Measurements from ENCODE around the gene CNTNAP5.

CNTNAP5 gene

DNA sequence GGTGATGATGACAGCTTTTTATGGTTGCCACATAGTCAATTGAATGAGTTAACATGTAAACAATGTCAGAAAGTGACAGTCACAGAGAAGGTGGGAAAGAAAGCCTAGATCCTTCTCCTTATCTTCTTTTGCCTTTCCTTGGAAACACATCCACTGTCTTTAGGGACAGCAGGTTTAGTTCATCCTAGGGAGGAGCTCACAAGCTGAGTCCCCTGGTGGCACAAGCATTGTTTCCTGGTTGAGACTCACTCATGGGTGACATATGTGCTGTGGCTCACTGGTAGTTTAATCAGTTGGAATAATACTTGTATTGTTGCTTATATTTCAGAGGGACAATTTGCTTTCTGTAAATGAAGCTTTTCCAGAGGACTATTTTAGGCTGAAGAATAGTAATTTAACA, 598.5 kb downstream of the CNTNAP5 start:
- H3K4me3 ChIP-seq (ENCODE audit: low read depth, low read length), result no peak overlapping the region
- TF ChIP-seq, protein P1, sequence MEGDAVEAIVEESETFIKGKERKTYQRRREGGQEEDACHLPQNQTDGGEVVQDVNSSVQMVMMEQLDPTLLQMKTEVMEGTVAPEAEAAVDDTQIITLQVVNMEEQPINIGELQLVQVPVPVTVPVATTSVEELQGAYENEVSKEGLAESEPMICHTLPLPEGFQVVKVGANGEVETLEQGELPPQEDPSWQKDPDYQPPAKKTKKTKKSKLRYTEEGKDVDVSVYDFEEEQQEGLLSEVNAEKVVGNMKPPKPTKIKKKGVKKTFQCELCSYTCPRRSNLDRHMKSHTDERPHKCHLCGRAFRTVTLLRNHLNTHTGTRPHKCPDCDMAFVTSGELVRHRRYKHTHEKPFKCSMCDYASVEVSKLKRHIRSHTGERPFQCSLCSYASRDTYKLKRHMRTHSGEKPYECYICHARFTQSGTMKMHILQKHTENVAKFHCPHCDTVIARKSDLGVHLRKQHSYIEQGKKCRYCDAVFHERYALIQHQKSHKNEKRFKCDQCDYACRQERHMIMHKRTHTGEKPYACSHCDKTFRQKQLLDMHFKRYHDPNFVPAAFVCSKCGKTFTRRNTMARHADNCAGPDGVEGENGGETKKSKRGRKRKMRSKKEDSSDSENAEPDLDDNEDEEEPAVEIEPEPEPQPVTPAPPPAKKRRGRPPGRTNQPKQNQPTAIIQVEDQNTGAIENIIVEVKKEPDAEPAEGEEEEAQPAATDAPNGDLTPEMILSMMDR (IDR thresholded peaks at IDR 0.05; ENCODE audit: insufficient read depth, low read length, missing control alignments), result no peak
- CTCF ChIA-PET, result no interaction called here
- POLR2A ChIA-PET, result no interaction called here
- no peak for DNase-seq (ENCODE audit: low read depth, low spot score)

DNA sequence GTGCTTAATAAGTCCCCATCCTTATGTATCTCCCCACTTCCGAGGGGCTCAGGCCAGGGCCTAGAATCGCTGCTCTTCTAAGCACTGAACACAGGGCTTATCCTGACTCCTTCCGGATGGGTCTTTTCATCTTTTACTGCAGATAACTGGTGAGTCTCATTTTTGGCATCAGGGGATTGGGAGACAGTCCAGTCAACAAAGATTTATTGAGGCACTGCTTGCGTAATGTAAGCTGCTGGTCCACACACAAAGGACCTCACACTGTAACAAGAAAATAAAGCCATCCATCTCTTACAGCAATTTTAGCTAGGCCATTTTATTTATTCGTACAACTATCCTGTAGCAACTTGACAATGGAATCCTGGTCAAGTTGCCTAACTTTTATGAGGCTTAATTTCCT, 600.5 kb downstream of the CNTNAP5 start:
- POLR2A ChIA-PET, result no interaction called here
- DNase-seq (ENCODE audit: low read depth, low spot score), result no peak
- H3K4me3 ChIP-seq (ENCODE audit: low read depth, low read length), result no peak overlapping the region
- CTCF ChIA-PET, result no interaction called here
- TF ChIP-seq, protein P1 (IDR thresholded peaks at IDR 0.05; ENCODE audit: insufficient read depth, low read length, missing control alignments), result no peak

DNA sequence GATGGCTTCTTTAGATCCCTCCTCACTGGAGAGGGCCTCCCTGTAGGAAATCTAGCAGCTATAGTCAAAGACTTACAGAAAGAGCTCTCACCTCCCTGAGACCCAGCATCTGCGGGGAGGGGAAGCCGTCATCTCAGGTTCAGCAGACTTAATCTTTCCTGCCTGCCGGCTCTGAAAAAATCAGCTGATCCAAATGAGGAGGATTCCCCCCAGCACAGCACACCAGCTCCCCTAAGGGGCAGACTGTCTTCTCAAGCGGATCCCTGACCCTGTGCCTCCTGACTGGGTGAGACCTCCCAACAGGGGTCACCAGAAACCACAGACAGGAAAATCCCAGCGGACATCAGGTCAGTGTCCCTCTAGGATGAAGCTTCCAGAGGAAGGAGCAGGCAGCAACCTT, 601.9 kb downstream of the CNTNAP5 start:
- CTCF ChIA-PET, result no interaction called here

DNA sequence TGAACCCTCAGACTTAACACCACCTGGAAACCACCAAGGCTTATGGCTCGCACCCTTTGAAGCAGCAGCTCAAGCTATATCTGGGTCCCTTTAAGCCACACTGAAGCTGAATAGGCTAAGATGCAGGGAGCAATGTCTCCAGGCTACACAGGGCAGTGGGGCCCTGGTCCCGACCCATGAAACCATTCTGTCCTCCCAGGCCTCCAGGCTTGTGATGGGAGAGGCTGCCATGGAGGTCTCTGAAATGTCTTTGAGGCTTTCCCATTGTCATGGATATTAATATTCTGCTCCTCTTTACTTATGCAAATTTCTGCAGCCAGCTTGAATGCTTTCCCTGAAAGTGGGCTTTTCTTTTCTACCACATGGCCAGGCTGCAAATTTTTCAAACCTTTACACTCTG, 608.7 kb downstream of the CNTNAP5 start:
- CTCF ChIA-PET, result no interaction called here
- POLR2A ChIA-PET, result no interaction called here
- TF ChIP-seq, protein P1 (IDR thresholded peaks at IDR 0.05; ENCODE audit: insufficient read depth, low read length, missing control alignments), result no peak
- H3K4me3 ChIP-seq (ENCODE audit: low read depth, low read length), result no peak overlapping the region
- DNase-seq (ENCODE audit: low read depth, low spot score), result no peak

More for the DNA sequence above, 601.9 kb downstream of the CNTNAP5 start:
- DNase-seq (ENCODE audit: low read depth, low spot score), result no peak
- POLR2A ChIA-PET, result no interaction called here
- no peak overlapping the region for H3K4me3 ChIP-seq (ENCODE audit: low read depth, low read length)
- TF ChIP-seq, protein P1 (IDR thresholded peaks at IDR 0.05; ENCODE audit: insufficient read depth, low read length, missing control alignments), result no peak

DNA sequence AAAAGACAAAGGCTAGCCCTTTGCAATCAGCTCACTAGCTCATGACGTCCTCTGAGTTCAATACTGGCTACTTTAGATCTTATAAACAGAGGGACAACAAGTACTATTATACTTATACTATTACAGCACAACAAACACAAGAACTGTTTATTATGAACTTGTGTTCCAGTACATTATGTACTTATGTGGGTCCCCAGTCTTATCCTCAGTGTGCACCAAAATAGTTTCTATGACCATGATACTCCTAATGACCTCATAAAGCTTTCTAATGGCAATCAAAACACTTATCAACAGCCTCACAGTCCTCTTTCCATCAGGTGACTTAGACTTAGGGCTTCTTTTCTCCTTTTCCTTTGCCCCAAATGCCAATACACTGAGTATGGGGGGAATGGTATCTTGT, 614.4 kb downstream of the CNTNAP5 start:
- ChIA-PET POLR2A (no interaction called here), CTCF (no interaction called here)
- no peak for DNase-seq (ENCODE audit: low read depth, low spot score)
- no peak overlapping the region for H3K4me3 ChIP-seq (ENCODE audit: low read depth, low read length)
- TF ChIP-seq, protein P1 (IDR thresholded peaks at IDR 0.05; ENCODE audit: insufficient read depth, low read length, missing control alignments), result no peak

DNA sequence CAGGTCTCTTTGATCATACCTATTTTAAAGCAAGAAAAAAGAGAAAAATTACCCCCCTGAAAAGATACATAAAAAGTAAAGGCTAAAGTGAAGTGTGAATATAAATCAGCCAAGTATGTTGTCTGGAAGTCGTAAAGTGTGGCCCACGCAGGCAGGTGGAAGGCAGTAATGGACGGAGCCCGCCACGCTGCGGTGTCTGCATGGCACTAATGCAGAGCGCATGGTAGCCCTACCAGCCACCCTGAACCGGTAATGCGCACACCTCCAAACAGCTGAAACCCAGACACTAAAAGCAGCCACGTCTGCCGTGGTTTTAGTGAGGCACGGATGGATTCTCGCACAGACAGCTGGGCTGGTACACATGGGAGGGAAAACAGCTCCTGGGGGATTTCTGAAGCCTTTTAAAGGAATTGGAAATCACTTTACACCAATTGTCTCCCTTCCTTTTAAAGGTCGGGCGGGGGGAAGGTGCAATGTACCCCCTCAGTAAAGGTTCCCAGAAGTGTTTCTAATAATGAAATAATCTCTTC, 615.2 kb downstream of the CNTNAP5 start:
- CTCF ChIA-PET, result no interaction called here
- DNase-seq (ENCODE audit: low read depth, low spot score), result no peak
- TF ChIP-seq, protein P1 (IDR thresholded peaks at IDR 0.05; ENCODE audit: insufficient read depth, low read length, missing control alignments), result no peak
- no peak overlapping the region for H3K4me3 ChIP-seq (ENCODE audit: low read depth, low read length)
- POLR2A ChIA-PET, result no interaction called here
